Measurements from ENCODE around the gene RNF213. TPM values are rescaled to one million over a fixed set of nuclear protein-coding genes. Genes with fewer than 3 reads are reported as not detected.

Gene RNF213
- total and polyA plus RNA-seq, 10 of the 15 experiments (the other 5 are each of a cell fraction or from before 2014, with no cell fraction given): 18.6 to 145 (median 65.8) TPM

GRCh38 chr17:80438806-80439205 is 178.2 kb downstream of the RNF213 start:
- no peaks in the 10 kb centered on the region for H3K9me3 ChIP-seq (replicated peaks; ENCODE audit: control insufficient read depth, insufficient read depth, low read length)
- H2AFZ ChIP-seq (ENCODE audit: control insufficient read depth, low read depth, low read length): no peak overlapping the region
- RAD21 ChIA-PET (ENCODE audit: unreplicated experiment): no interaction called here
- in situ Hi-C loops (cut with MboI) (no loop called here), intact Hi-C loops (cut with micrococcal nuclease; ENCODE audit: unreplicated experiment) (no loop called here)
- ATAC-seq (no peak), FAIRE-seq (no peak), DNase-seq (ENCODE audit: low read depth, low spot score) (no peak)
- no peak overlapping the region for H3K4me3 ChIP-seq
- TF ChIP-seq SMARCA5 (IDR thresholded peaks at IDR 0.05) (no peak), CBFB (IDR thresholded peaks at IDR 0.05; ENCODE audit: low read depth) (no peak)
- no TSS peak for BruUV-seq (replicated peaks)
- CTCF ChIA-PET: no interaction called here
- no peaks in the 10 kb centered on the region for H3K27me3 ChIP-seq (replicated peaks in 1 of 2; ENCODE audit: control insufficient read depth in 2 of 2, insufficient read depth in 2 of 2, low read length in 1 of 2)
- H3K4me1 ChIP-seq (ENCODE audit: control insufficient read depth, insufficient read depth, low read length): no peaks in the 10 kb centered on the region
- WGBS (ENCODE audit: insufficient coverage, insufficient replicate concordance, low lambda C conversion rate, missing lambda C conversion rate): 7% methylated on average over 5 of the region's 5 CpGs
- H3K36me3 ChIP-seq (ENCODE audit: control insufficient read depth in 2 of 2, insufficient read depth in 2 of 2, low read length in 1 of 2): no peaks in the 10 kb centered on the region
- no peak overlapping the region for H3K4me2 ChIP-seq (ENCODE audit: control insufficient read depth, insufficient read depth)
- H3K27ac ChIP-seq (ENCODE audit: control insufficient read depth, insufficient read depth): no peak overlapping the region
- no peak overlapping the region for H3K9ac ChIP-seq (ENCODE audit: control insufficient read depth, insufficient read depth, low read length)
- no peaks in the 10 kb centered on the region for H4K20me1 ChIP-seq (ENCODE audit: control insufficient read depth, insufficient read depth)
- H3K79me2 ChIP-seq (ENCODE audit: control insufficient read depth, insufficient read depth, low read length): no peaks in the 10 kb centered on the region
- SMC1A ChIA-PET (ENCODE audit: uncharacterized antibody, unreplicated experiment): no interaction called here
- POLR2A ChIA-PET: no interaction called here

- Histone ChIP-seq H2AFZ (ENCODE audit: control insufficient read depth, low read depth, low read length) (no peak overlapping the region), H3K79me2 (ENCODE audit: control insufficient read depth, insufficient read depth, low read length) (no peaks in the 10 kb centered on the region), H3K27ac (ENCODE audit: control insufficient read depth, insufficient read depth) (no peak overlapping the region), H3K4me2 (ENCODE audit: control insufficient read depth, insufficient read depth) (no peak overlapping the region), H3K4me3 (no peak overlapping the region), H3K9me3 (replicated peaks; ENCODE audit: control insufficient read depth, insufficient read depth, low read length) (no peaks in the 10 kb centered on the region), H3K27me3 (replicated peaks in 1 of 2; ENCODE audit: control insufficient read depth in 2 of 2, insufficient read depth in 2 of 2, low read length in 1 of 2) (no peaks in the 10 kb centered on the region), H4K20me1 (ENCODE audit: control insufficient read depth, insufficient read depth) (no peaks in the 10 kb centered on the region), H3K9ac (ENCODE audit: control insufficient read depth, insufficient read depth, low read length) (no peak overlapping the region), H3K4me1 (ENCODE audit: control insufficient read depth, insufficient read depth, low read length) (no peaks in the 10 kb centered on the region), H3K36me3 (ENCODE audit: control insufficient read depth in 2 of 2, insufficient read depth in 2 of 2, low read length in 1 of 2) (no peaks in the 10 kb centered on the region)
- RAD21 ChIA-PET (ENCODE audit: unreplicated experiment): no interaction called here
- no TSS peak for BruUV-seq (replicated peaks)
- WGBS (ENCODE audit: insufficient coverage, insufficient replicate concordance, low lambda C conversion rate, missing lambda C conversion rate): 44% methylated on average over 9 of the region's 9 CpGs
- ATAC-seq: no peak
- in situ Hi-C loops (cut with MboI) (no loop called here), intact Hi-C loops (cut with micrococcal nuclease; ENCODE audit: unreplicated experiment) (no loop called here)
- DNase-seq (ENCODE audit: low read depth, low spot score): no peak
- POLR2A ChIA-PET: no interaction called here
- CTCF ChIA-PET: no interaction called here
- SMC1A ChIA-PET (ENCODE audit: uncharacterized antibody, unreplicated experiment): no interaction called here
- FAIRE-seq: no peak
- TF ChIP-seq SP1 (IDR thresholded peaks at IDR 0.05; ENCODE audit: low read depth, low read length) (no peak), SREBF2 (IDR thresholded peaks at IDR 0.05; ENCODE audit: low read length) (no peak), POU2F2 (IDR thresholded peaks at IDR 0.05; ENCODE audit: borderline replicate concordance, low read depth, low read length) (no peak), CHD4 (IDR thresholded peaks at IDR 0.05) (no peak), RCOR1 (conservative IDR thresholded peaks at IDR 0.05; ENCODE audit: low read depth, low read length) (no peak), IKZF1 (conservative IDR thresholded peaks at IDR 0.05) (no peak), ZBED1 (IDR thresholded peaks at IDR 0.05; ENCODE audit: borderline replicate concordance) (no peak), ASH2L (IDR thresholded peaks at IDR 0.05; ENCODE audit: borderline replicate concordance, low read depth) (no peak), MEF2B (IDR thresholded peaks at IDR 0.05; ENCODE audit: partially characterized antibody, poor library complexity, severe bottlenecking) (no peak), CREB1 (IDR thresholded peaks at IDR 0.05; ENCODE audit: low read depth) (no peak), RBBP5 (conservative IDR thresholded peaks at IDR 0.05) (no peak), BCL11A (IDR thresholded peaks at IDR 0.05; ENCODE audit: low read depth, low read length) (no peak), NR2F1 (conservative IDR thresholded peaks at IDR 0.05) (no peak), MEF2A (IDR thresholded peaks at IDR 0.05; ENCODE audit: insufficient read depth, low read depth, low read length) (no peak)
- TF ChIP-seq, protein P1, sequence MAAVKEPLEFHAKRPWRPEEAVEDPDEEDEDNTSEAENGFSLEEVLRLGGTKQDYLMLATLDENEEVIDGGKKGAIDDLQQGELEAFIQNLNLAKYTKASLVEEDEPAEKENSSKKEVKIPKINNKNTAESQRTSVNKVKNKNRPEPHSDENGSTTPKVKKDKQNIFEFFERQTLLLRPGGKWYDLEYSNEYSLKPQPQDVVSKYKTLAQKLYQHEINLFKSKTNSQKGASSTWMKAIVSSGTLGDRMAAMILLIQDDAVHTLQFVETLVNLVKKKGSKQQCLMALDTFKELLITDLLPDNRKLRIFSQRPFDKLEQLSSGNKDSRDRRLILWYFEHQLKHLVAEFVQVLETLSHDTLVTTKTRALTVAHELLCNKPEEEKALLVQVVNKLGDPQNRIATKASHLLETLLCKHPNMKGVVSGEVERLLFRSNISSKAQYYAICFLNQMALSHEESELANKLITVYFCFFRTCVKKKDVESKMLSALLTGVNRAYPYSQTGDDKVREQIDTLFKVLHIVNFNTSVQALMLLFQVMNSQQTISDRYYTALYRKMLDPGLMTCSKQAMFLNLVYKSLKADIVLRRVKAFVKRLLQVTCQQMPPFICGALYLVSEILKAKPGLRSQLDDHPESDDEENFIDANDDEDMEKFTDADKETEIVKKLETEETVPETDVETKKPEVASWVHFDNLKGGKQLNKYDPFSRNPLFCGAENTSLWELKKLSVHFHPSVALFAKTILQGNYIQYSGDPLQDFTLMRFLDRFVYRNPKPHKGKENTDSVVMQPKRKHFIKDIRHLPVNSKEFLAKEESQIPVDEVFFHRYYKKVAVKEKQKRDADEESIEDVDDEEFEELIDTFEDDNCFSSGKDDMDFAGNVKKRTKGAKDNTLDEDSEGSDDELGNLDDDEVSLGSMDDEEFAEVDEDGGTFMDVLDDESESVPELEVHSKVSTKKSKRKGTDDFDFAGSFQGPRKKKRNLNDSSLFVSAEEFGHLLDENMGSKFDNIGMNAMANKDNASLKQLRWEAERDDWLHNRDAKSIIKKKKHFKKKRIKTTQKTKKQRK (IDR thresholded peaks at IDR 0.05; ENCODE audit: low read depth, low read length): no peak
Observed at GRCh38 chr17:80439499-80439898, 178.8 kb downstream of the RNF213 start.

Measured in GM12878 (cell line).